GM23338 (cell line): ENCODE results near the gene SIAH1. TPM values are rescaled to one million over a fixed set of nuclear protein-coding genes. Genes with fewer than 3 reads are reported as not detected.
A peak's percentile ranks its signal among the peaks of the same experiment; 100 is the strongest.

Experiments used
- ATAC-seq: fragments of 200-7000 bp; cut with Tn5 transposase; 3 replicates; pipeline ENCODE4 v1.9.1; 2020
- DNase-seq: peaks from one replicate; pipeline ENCODE4 v3.0.0-alpha.2; 2015; ENCODE audit warnings: low spot score
- H2AFZ ChIP-seq: fragments of 200-600 bp; sonication (generic); 2 replicates; pipeline ENCODE4 v1.8.0; 2016; ENCODE audit warnings: antibody characterized with exemption, mild to moderate bottlenecking, moderate library complexity
- H3F3A ChIP-seq: fragments of 200-600 bp; sonication (generic); replicated peaks from 2 replicates; pipeline ENCODE4 v1.8.0; 2017; ENCODE audit warnings: antibody characterized with exemption, mixed run types, low read depth
- H3K27ac ChIP-seq: fragments of 200-600 bp; sonication (generic); 2 replicates; pipeline ENCODE4 v1.6.1; 2016; ENCODE audit warnings: low read depth
- H3K27me3 ChIP-seq: fragments of 200-600 bp; sonication (generic); 2 replicates; pipeline ENCODE4 v1.8.0; 2016; ENCODE audit warnings: mild to moderate bottlenecking, mixed run types, moderate library complexity; ENCODE audit not compliant: insufficient read depth
- H3K36me3 ChIP-seq: fragments of 200-600 bp; sonication (generic); 2 replicates; pipeline ENCODE4 v1.8.0; 2016; ENCODE audit warnings: mild to moderate bottlenecking; ENCODE audit not compliant: insufficient read depth
- H3K4me1 ChIP-seq: fragments of 200-600 bp; sonication (generic); 2 replicates; pipeline ENCODE4 v1.8.0; 2016; ENCODE audit warnings: mild to moderate bottlenecking, moderate library complexity; ENCODE audit not compliant: insufficient read depth
- H3K4me2 ChIP-seq: fragments of 200-600 bp; sonication (generic); 2 replicates; pipeline ENCODE4 v1.7.1; 2017; ENCODE audit warnings: mixed run types
- H3K4me3 ChIP-seq: fragments of 200-600 bp; sonication (generic); 2 replicates; pipeline ENCODE4 v1.6.1; 2016; ENCODE audit warnings: mixed run types
- H3K79me2 ChIP-seq: fragments of 200-600 bp; sonication (generic); replicated peaks from 2 replicates; pipeline ENCODE4 v1.8.0; 2017; ENCODE audit warnings: mild to moderate bottlenecking; ENCODE audit not compliant: insufficient read depth
- H3K9me2 ChIP-seq: fragments of 200-600 bp; sonication (generic); 2 replicates; pipeline ENCODE4 v1.8.0; 2017; ENCODE audit not compliant: insufficient read depth
- H4K20me1 ChIP-seq: fragments of 200-600 bp; sonication (generic); replicated peaks from 2 replicates; pipeline ENCODE4 v1.8.0; 2017; ENCODE audit warnings: mild to moderate bottlenecking; ENCODE audit not compliant: insufficient read depth
- H3K27ac Mint-ChIP-seq: 2 replicates; pipeline ENCODE4 v1.8.0; 2020; ENCODE audit warnings: inconsistent platforms, mild to moderate bottlenecking, moderate library complexity, mixed read lengths
- H3K27me3 Mint-ChIP-seq: 3 replicates; pipeline ENCODE4 v1.8.0; 2022; ENCODE audit warnings: low read depth, mild to moderate bottlenecking, moderate library complexity, mixed read lengths, inconsistent platforms; ENCODE audit not compliant: insufficient read depth, poor library complexity
- H3K36me3 Mint-ChIP-seq: 3 replicates; pipeline ENCODE4 v1.8.0; 2021; ENCODE audit warnings: low read depth, mild to moderate bottlenecking, inconsistent platforms, moderate library complexity, mixed read lengths
- H3K4me1 Mint-ChIP-seq: 3 replicates; pipeline ENCODE4 v1.8.0; 2020; ENCODE audit warnings: mild to moderate bottlenecking, inconsistent platforms, mixed read lengths
- H3K4me3 Mint-ChIP-seq: 3 replicates; pipeline ENCODE4 v1.8.0; 2021; ENCODE audit warnings: moderate library complexity, mild to moderate bottlenecking, inconsistent platforms, mixed read lengths
- H3K9me3 Mint-ChIP-seq: 3 replicates; pipeline ENCODE4 v1.8.0; 2020; ENCODE audit warnings: moderate library complexity, mild to moderate bottlenecking, inconsistent platforms, mixed read lengths
- CREB1 ChIP-seq: fragments of 250-450 bp; sonication (Bioruptor Pico); IDR thresholded peaks from 2 replicates; pipeline ENCODE4 v1.5.0; 2020; ENCODE audit warnings: low read depth, mild to moderate bottlenecking, moderate library complexity
- EZH2 ChIP-seq: fragments of 200-600 bp; sonication (generic); IDR thresholded peaks from one replicate; pipeline ENCODE4 v1.8.0; 2017; ENCODE audit warnings: antibody characterized with exemption, mild to moderate bottlenecking, low read depth; ENCODE audit not compliant: unreplicated experiment
- EZH2phosphoT487 ChIP-seq: fragments of 200-600 bp; sonication (generic); IDR thresholded peaks from one replicate; pipeline ENCODE4 v1.8.1; 2018; ENCODE audit warnings: antibody characterized with exemption; ENCODE audit not compliant: unreplicated experiment
- JUNB ChIP-seq: IDR thresholded peaks from one replicate; pipeline ENCODE4 v1.6.1; 2016; ENCODE audit warnings: antibody characterized with exemption; ENCODE audit not compliant: unreplicated experiment
- NANOG ChIP-seq: IDR thresholded peaks from 2 replicates; pipeline ENCODE4 v1.6.1; 2016; ENCODE audit warnings: antibody characterized with exemption, borderline replicate concordance
- POLR2AphosphoS5 ChIP-seq: IDR thresholded peaks from 2 replicates; pipeline ENCODE4 v1.6.1; 2016; ENCODE audit warnings: antibody characterized with exemption, low read depth
- STAT1 ChIP-seq: IDR thresholded peaks from one replicate; pipeline ENCODE4 v1.6.1; 2016; ENCODE audit warnings: antibody characterized with exemption; ENCODE audit not compliant: unreplicated experiment
- ZNF114 ChIP-seq: fragments of 250-450 bp; sonication (Bioruptor Pico); IDR thresholded peaks from 2 replicates; pipeline ENCODE4 v1.5.0; 2020; ENCODE audit warnings: mild to moderate bottlenecking, moderate library complexity
- ZNF331 ChIP-seq: fragments of 250-450 bp; sonication (Bioruptor Pico); IDR thresholded peaks from 2 replicates; pipeline ENCODE4 v1.5.0; 2020; ENCODE audit warnings: low read depth, mild to moderate bottlenecking, moderate library complexity
- polyA plus RNA-seq: library from polyadenylated mRNA; unstranded; fragments of >200 nt; fragmentation: Nextera tagmentation; extraction: Ambion mirVana; gene quantifications from 2 replicates; pipeline ENCODE4 v1.2.1, GENCODE V29; 2016
- total RNA-seq: library from RNA; depleted of rRNA; stranded (reverse); fragments of >200 nt; shearing (Covaris generic); gene quantifications from 2 replicates; pipeline ENCODE4 v1.2.3, GENCODE V29; 2014
- TF ChIP-seq, protein P1 (sequence below): IDR thresholded peaks from one replicate; pipeline ENCODE4 v1.6.1; 2018; ENCODE audit warnings: antibody characterized with exemption; ENCODE audit not compliant: unreplicated experiment
- TF ChIP-seq, protein P2 (sequence below), 2 experiments: fragments of 200-600 bp in 1 of 2; sonication (generic) in 1 of 2; conservative IDR thresholded peaks; 2 replicates each; pipeline versions ENCODE4 v1.5.1 to v1.6.1; 2016 to 2017; ENCODE audit warnings: antibody characterized with exemption in 2 of 2, low read depth in 2 of 2, mild to moderate bottlenecking in 2 of 2, moderate library complexity in 1 of 2
- TF ChIP-seq, protein P3 (sequence below): fragments of 250-450 bp; sonication (Bioruptor Pico); IDR thresholded peaks from 2 replicates; pipeline ENCODE4 v1.5.0; 2020; ENCODE audit warnings: mild to moderate bottlenecking, moderate library complexity
- TF ChIP-seq, protein P4 (sequence below): IDR thresholded peaks from 2 replicates; pipeline ENCODE4 v1.6.1; 2016; ENCODE audit warnings: antibody characterized with exemption

SIAH1 gene
- total and polyA plus RNA-seq, 2 experiments from 2014 or later = 42.0 to 52.7 TPM

DNA sequence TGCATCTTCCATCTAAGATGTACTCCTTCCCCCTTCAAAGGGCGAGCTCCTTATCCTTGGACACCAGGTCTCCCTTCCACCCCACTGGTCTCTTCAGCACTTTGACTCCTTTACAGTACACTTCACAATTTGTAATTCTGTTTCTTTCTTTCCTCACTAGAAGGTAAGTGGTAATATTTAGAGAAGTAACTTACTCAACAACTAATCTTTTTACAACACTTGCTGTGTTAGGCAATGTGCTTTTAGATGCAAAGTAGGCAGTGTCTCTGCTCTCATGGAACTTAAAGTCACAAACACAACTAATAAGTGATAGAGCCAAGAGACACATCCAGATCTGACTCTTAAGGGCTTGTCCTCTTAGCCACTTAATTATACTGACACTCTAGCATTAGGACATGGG is 6.4 kb downstream of the SIAH1 start:
- Histone ChIP-seq H4K20me1 (peaks cover 47% of the 10 kb centered on the region), H3K27me3 (no peaks in the 10 kb centered on the region), H3K79me2 (peaks cover 100% of the 10 kb centered on the region), H3K4me1 (peaks cover 82% of the 10 kb centered on the region), H3K27ac (no peak overlapping the region), H3K36me3 (no peaks in the 10 kb centered on the region), H3F3A (no peaks in the 10 kb centered on the region), H3K9me2 (no peaks in the 10 kb centered on the region), H2AFZ (no peak overlapping the region), H3K4me3 (peak overlapping the region; percentile 25; the same call in 1 of the 2 replicates), H3K4me2 (peak overlapping the region; percentile 66)
- DNase-seq (no peak), ATAC-seq (no peak)
- Mint-ChIP-seq H3K36me3 (no peaks in the 10 kb centered on the region; the same call in 1 of the 3 replicates), H3K27me3 (peaks cover 5% of the 10 kb centered on the region), H3K4me3 (no peak overlapping the region), H3K9me3 (no peaks in the 10 kb centered on the region), H3K27ac (no peak overlapping the region), H3K4me1 (peaks cover 48% of the 10 kb centered on the region)
- TF ChIP-seq, protein P1, sequence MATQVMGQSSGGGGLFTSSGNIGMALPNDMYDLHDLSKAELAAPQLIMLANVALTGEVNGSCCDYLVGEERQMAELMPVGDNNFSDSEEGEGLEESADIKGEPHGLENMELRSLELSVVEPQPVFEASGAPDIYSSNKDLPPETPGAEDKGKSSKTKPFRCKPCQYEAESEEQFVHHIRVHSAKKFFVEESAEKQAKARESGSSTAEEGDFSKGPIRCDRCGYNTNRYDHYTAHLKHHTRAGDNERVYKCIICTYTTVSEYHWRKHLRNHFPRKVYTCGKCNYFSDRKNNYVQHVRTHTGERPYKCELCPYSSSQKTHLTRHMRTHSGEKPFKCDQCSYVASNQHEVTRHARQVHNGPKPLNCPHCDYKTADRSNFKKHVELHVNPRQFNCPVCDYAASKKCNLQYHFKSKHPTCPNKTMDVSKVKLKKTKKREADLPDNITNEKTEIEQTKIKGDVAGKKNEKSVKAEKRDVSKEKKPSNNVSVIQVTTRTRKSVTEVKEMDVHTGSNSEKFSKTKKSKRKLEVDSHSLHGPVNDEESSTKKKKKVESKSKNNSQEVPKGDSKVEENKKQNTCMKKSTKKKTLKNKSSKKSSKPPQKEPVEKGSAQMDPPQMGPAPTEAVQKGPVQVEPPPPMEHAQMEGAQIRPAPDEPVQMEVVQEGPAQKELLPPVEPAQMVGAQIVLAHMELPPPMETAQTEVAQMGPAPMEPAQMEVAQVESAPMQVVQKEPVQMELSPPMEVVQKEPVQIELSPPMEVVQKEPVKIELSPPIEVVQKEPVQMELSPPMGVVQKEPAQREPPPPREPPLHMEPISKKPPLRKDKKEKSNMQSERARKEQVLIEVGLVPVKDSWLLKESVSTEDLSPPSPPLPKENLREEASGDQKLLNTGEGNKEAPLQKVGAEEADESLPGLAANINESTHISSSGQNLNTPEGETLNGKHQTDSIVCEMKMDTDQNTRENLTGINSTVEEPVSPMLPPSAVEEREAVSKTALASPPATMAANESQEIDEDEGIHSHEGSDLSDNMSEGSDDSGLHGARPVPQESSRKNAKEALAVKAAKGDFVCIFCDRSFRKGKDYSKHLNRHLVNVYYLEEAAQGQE = no peak
- no peak for TF ChIP-seq POLR2AphosphoS5
- no peak for TF ChIP-seq CREB1 (CRISPR knock-in tag)
- TF ChIP-seq, protein P2, sequence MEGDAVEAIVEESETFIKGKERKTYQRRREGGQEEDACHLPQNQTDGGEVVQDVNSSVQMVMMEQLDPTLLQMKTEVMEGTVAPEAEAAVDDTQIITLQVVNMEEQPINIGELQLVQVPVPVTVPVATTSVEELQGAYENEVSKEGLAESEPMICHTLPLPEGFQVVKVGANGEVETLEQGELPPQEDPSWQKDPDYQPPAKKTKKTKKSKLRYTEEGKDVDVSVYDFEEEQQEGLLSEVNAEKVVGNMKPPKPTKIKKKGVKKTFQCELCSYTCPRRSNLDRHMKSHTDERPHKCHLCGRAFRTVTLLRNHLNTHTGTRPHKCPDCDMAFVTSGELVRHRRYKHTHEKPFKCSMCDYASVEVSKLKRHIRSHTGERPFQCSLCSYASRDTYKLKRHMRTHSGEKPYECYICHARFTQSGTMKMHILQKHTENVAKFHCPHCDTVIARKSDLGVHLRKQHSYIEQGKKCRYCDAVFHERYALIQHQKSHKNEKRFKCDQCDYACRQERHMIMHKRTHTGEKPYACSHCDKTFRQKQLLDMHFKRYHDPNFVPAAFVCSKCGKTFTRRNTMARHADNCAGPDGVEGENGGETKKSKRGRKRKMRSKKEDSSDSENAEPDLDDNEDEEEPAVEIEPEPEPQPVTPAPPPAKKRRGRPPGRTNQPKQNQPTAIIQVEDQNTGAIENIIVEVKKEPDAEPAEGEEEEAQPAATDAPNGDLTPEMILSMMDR (conservative IDR thresholded peaks at IDR 0.05; ENCODE audit: low read depth in 2 of 2) = no peak
- TF ChIP-seq, protein P3, sequence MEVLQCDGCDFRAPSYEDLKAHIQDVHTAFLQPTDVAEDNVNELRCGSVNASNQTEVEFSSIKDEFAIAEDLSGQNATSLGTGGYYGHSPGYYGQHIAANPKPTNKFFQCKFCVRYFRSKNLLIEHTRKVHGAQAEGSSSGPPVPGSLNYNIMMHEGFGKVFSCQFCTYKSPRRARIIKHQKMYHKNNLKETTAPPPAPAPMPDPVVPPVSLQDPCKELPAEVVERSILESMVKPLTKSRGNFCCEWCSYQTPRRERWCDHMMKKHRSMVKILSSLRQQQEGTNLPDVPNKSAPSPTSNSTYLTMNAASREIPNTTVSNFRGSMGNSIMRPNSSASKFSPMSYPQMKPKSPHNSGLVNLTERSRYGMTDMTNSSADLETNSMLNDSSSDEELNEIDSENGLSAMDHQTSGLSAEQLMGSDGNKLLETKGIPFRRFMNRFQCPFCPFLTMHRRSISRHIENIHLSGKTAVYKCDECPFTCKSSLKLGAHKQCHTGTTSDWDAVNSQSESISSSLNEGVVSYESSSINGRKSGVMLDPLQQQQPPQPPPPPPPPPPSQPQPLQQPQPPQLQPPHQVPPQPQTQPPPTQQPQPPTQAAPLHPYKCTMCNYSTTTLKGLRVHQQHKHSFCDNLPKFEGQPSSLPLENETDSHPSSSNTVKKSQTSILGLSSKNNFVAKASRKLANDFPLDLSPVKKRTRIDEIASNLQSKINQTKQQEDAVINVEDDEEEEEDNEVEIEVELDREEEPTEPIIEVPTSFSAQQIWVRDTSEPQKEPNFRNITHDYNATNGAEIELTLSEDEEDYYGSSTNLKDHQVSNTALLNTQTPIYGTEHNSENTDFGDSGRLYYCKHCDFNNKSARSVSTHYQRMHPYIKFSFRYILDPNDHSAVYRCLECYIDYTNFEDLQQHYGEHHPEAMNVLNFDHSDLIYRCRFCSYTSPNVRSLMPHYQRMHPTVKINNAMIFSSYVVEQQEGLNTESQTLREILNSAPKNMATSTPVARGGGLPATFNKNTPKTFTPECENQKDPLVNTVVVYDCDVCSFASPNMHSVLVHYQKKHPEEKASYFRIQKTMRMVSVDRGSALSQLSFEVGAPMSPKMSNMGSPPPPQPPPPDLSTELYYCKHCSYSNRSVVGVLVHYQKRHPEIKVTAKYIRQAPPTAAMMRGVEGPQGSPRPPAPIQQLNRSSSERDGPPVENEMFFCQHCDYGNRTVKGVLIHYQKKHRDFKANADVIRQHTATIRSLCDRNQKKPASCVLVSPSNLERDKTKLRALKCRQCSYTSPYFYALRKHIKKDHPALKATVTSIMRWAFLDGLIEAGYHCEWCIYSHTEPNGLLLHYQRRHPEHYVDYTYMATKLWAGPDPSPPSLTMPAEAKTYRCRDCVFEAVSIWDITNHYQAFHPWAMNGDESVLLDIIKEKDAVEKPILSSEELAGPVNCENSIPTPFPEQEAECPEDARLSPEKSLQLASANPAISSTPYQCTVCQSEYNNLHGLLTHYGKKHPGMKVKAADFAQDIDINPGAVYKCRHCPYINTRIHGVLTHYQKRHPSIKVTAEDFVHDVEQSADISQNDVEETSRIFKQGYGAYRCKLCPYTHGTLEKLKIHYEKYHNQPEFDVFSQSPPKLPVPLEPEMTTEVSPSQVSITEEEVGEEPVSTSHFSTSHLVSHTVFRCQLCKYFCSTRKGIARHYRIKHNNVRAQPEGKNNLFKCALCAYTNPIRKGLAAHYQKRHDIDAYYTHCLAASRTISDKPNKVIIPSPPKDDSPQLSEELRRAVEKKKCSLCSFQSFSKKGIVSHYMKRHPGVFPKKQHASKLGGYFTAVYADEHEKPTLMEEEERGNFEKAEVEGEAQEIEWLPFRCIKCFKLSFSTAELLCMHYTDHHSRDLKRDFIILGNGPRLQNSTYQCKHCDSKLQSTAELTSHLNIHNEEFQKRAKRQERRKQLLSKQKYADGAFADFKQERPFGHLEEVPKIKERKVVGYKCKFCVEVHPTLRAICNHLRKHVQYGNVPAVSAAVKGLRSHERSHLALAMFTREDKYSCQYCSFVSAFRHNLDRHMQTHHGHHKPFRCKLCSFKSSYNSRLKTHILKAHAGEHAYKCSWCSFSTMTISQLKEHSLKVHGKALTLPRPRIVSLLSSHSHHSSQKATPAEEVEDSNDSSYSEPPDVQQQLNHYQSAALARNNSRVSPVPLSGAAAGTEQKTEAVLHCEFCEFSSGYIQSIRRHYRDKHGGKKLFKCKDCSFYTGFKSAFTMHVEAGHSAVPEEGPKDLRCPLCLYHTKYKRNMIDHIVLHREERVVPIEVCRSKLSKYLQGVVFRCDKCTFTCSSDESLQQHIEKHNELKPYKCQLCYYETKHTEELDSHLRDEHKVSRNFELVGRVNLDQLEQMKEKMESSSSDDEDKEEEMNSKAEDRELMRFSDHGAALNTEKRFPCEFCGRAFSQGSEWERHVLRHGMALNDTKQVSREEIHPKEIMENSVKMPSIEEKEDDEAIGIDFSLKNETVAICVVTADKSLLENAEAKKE (CRISPR knock-in tag) = no peak
- no peak for TF ChIP-seq NANOG
- no peak for TF ChIP-seq JUNB
- no peak for TF ChIP-seq EZH2phosphoT487
- TF ChIP-seq EZH2 = no peak
- TF ChIP-seq, protein P4, sequence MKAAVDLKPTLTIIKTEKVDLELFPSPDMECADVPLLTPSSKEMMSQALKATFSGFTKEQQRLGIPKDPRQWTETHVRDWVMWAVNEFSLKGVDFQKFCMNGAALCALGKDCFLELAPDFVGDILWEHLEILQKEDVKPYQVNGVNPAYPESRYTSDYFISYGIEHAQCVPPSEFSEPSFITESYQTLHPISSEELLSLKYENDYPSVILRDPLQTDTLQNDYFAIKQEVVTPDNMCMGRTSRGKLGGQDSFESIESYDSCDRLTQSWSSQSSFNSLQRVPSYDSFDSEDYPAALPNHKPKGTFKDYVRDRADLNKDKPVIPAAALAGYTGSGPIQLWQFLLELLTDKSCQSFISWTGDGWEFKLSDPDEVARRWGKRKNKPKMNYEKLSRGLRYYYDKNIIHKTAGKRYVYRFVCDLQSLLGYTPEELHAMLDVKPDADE = no peak
- TF ChIP-seq STAT1 = no peak
- no peak for TF ChIP-seq ZNF331 (CRISPR knock-in tag)
- TF ChIP-seq ZNF114 (CRISPR knock-in tag) = no peak
